CD4-positive, alpha-beta T cell treated with Interleukin-2 at 100 ng/mL for 4 hours (primary cell): ENCODE data around the gene MMP24.
"Not testable (repeated sequence)": the region's sequence is repeated elsewhere in the genome, so short reads cannot be mapped to it uniquely, and the experiment has no call there.

Experiments used
- DNase-seq: peaks from one replicate; pipeline ENCODE4 v3.0.0-alpha.2; 2020; ENCODE audit warnings: low spot score

Gene MMP24

DNA sequence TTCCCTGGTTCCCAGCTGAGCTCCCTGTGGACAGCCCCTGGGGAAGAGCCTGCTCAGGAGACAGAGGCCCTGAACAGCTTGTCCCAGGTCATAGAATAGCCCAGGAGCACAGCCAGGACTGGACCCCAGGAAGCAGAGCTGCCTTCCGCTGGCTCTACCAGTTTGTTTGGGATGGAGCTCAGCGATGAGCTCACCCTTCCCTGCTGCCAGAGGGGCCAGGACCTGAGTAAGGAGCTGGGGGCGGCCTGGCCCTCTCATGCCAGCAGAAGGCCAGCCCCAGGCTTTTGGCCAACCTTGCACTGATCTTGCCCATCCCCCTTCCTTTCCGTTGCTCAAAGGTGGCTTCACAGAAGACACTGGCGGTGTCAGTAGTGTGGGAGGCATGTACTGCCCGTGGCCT lies 33.9 kb downstream of the MMP24 start:
- DNase-seq: no peak

DNA sequence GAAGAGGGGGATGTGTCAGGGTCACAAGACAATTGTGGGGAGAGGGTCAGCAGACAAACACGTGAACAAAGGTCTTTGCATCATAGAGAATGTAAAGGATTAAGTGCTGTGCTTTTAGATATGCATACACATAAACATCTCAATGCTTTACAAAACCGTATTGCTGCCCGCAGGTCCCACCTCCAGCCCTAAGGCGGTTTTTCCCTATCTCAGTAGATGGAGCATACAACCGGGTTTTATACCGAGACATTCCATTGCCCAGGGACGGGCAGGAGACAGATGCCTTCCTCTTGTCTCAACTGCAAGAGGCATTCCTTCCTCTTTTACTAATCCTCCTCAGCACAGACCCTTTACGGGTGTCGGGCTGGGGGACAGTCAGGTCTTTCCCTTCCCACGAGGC lies 35.8 kb downstream of the MMP24 start:
- not testable (repeated sequence) for DNase-seq

DNA sequence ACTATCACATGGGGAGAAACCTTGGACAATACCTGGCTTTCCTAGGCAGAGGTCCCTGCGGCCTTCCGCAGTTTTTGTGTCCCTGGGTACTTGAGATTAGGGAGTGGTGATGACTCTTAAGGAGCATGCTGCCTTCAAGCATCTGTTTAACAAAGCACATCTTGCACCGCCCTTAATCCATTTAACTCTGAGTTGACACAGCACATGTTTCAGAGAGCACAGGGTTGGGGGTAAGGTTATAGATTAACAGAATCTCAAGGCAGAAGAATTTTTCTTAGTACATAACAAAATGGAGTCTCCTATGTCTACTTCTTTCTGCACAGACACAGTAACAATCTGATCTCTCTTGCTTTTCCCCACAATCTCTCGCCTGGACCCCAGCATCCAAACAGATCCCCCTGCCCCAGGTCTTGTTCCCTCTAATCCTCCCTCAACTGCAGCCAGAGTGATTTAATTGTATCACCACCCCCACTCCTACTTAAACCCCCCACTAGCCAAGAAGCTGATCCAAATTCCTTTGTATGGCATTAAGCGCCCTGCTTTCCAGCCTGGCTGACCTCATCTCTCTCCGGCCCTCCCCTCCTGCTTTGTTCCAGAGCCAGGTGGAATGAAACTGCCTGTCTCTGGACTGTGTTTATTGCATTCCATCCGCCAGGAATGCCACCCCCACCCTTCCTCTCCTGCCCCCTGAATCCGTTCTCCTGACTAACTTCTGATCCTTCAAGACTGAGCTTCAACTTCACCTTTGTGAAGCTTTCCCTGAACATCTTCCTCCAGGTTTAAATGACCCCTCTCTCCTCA lies 36.4 kb downstream of the MMP24 start:
- DNase-seq: not testable (repeated sequence)

DNA sequence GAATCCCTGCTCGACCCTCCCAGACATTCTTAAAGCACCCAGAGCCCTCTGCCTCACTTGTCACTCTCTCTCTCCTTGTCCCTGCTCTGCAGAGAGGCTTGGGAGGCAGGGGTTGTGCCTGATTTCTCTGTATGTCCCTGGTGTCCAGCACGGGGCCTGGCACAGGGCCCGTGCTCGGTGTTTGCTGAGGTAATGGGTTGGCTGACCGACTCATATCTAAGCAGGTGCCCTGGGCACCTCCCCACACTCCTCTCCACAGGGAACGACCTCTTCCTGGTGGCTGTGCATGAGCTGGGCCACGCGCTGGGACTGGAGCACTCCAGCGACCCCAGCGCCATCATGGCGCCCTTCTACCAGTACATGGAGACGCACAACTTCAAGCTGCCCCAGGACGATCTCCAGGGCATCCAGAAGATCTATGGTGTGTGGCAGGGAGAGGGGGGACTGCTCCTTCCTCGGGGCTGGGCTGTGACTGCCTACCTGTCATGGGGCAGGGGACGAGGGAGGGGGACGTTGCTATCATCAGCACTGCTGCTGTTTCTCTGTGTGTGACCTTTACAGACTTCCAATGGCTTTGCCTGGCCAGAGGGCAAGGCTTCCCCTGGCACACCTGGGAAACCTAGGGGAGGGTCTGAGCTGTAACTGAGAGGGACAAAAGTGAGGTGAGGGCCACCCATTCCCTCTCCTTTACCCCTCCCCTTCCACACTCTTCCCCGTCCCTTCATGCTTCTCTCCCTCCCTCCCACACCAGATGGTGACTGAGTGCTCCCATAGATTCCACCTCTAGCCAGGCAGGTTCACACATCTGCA lies 37.2 kb downstream of the MMP24 start:
- DNase-seq: no peak

DNA sequence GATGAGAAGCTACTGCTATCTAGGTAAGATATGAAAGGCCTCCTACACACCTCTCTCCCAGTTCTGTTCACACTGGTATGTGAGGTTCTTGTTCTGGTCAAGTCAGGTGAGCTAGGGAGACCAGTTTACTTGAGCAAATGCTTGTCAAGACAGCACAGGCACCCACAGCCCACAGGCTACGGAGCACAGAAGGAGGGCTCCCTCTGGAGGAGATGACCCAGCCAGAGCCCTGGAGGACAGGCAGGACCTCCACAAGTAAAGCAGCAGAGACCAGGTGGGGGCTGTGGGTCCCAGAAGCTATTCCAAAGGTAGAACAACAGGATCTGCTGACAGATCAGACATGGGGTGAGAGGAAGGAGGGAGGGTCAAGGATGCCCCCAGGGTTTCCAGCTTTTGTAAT lies 38.3 kb downstream of the MMP24 start:
- no peak for DNase-seq

DNA sequence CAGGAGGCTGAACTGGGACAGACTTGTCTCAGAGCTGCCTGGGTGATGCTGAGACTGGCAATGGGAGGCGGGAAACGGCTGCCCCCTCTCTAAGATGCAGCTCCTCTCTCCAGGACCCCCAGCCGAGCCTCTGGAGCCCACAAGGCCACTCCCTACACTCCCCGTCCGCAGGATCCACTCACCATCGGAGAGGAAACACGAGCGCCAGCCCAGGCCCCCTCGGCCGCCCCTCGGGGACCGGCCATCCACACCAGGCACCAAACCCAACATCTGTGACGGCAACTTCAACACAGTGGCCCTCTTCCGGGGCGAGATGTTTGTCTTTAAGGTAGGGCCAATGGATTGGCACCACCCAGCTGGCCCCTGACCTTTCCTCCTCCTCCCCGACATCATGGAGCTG lies 40.6 kb downstream of the MMP24 start:
- no peak for DNase-seq

DNA sequence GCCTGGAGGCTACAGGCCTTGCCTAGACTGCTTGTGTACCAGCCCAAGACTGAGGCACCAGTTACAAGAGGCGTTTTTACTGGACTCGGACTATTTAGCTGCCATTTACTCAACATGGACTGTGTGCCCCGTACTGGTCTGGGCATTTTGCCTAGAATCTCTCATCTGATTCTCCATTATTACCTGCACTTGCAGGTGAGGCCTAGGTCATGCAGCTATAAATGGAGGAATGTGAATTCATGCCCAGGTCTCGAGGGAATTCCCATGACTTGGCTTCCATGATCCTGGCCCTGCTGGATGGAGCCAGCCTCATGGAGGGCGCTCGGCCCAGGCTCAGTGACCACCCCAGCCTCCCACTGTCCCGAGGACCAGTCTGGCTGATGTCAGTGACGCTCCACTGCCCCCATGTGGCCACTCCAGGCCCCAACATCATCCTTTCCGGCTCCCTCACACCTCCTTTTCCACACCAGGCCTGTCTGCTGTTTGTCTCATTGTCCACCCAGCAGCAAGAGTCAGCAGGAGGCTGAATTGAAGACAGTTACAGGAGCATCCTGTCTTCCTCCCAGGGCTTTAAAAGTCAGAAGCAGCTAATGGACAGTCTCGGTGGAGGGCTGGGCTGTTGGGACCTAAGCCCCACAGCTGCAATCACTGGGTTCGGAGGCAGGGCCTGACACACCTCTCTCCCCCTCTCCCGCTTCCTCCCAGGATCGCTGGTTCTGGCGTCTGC lies 42.7 kb downstream of the MMP24 start:
- peak; percentile 41 for DNase-seq

DNA sequence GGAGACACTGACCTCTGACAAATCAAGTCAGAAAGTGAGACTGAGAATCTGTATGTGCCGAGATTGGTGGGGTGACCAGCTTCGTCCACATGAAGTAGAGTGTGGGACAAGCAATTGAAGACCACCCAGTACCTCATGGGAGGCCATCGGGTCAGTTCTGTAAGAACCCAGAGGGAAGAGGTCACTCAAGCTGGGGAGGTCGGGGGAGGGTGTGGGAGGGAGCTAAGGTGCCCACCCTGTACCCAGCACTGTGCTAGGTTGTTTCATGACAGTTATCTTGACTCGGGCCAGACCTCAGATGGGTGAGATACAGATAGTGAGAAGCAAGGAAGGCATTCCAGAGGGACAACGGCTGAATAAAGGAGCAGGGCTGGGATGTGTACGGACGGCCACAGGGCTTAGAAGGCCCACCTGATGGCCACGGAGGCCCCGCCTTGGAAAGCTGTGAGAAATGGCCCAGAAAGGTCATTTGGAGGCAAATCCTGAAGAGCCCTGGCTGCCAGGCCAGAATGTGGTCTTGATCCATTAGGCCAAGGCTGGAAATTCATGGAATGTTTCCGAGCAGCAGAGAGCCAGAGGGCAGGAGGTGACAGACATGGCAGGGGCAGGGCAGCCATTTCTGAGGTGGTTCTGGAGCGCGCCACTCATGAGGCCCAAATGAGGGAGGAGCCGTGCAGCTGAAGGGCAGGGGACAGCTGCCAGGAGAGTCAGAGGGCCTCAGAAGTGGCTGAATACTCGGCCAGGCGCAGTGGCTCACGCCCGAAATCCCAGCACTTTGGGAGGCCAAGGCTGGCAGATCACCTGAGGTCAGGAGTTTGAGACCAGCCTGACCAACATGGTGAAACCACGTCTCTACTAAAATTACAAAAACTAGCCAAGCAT lies 43.8 kb downstream of the MMP24 start:
- DNase-seq: no peak

DNA sequence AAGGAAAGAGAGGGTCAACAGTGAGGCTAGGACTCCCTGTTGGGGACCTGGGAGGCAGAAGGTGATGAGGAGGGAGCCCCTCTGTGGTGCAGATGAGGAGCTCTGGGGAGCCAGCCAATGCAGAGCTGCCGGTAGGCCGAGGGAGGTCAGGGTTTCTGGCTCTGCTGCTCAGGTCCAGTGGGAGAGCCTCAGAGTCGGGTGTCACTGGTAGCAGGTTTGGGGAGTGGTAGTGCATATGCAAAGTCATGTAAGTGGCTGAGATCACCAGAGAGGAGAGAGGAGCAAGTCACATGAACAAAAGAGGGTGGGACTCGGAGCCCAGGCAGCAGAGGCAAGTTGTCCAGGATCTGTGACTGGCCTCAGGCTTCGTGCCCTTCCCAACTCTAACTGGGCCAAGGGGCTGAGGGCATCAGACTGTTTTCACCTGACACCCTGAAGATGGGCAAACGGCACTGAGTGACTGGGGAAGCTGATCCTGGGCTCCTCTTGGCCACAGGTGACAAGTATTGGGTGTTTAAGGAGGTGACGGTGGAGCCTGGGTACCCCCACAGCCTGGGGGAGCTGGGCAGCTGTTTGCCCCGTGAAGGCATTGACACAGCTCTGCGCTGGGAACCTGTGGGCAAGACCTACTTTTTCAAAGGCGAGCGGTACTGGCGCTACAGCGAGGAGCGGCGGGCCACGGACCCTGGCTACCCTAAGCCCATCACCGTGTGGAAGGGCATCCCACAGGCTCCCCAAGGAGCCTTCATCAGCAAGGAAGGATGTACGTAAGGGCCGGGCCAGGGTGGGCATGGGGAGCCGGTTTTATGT lies 44.8 kb downstream of the MMP24 start:
- no peak for DNase-seq

DNA sequence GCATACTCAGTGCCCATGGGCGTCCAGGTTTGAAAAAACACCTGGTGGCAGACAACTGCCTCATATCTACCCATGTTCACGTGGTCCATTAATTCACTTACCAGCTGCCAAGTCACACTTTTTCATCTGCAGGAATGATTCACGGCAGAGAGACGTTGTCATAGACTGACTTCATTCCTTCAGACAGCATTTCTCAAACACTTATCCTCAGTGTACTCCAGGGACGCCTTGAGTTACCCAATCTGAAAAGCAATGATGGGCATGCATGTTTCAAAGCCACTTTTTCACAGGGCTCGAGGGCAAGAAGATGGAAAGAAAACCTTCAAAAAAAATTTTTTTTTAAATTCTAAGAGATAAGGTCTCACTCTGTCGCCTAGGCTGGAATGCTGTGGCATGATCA lies 45.4 kb downstream of the MMP24 start:
- DNase-seq: no peak

DNA sequence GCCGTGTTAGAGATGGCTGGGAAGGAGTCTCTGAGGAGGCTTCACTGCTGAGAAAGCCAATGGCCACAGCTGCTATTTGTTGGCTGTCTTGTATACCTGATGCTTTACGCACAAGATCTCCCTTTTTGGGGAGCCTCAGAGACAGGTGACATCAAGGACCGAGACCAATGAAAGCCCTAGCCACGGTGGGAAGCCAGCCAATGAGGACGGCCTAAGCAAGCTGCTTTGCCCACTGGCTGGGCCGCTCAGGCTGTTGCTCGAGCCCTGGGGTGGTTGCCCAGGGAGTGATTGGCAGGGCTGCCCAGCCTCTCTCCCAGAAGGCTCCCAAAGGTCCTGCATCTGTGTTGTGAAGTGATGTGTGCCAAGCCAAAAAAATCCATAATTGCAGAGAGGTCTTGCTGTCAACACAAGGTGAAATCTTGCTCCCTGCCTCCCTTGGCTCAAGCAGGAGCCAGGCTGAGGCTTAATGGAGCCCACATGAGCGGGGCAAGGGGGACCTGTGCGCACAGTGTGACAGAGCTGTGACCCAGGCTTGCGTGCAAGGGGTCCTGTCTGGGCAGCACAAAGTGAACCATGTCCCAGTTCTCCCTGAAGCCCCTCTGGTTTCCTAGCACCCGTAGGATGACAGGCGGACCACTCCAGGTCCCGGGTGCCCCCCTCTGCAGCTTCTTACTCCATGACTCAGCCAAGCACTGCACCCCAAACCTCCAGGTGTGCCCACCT lies 47.1 kb downstream of the MMP24 start:
- DNase-seq: no peak

DNA sequence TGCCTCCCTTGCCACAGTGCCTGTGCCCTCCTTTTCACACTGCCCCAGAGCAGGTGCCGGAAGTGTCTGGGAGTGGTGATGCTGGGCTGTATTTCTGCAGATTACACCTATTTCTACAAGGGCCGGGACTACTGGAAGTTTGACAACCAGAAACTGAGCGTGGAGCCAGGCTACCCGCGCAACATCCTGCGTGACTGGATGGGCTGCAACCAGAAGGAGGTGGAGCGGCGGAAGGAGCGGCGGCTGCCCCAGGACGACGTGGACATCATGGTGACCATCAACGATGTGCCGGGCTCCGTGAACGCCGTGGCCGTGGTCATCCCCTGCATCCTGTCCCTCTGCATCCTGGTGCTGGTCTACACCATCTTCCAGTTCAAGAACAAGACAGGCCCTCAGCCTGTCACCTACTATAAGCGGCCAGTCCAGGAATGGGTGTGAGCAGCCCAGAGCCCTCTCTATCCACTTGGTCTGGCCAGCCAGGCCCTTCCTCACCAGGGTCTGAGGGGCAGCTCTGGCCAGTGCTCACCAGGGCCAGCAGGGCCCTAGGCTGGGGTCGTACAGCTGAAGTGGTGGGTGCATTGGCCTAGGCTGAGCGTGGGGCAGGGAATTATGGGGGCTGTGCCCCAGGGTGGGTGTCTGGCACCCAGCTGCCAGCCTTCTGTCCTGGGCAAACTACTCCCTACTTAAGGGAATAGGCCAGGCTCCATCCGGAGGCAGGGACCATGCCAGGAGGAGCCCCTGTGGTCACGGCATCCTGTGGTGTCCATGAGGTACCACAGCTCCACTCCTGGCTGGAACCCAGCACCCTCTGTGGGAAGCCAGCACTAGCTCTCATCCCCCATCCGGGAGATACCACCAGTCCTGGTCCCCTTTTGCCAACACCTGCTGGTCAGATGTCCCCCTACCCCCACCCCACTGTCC lies 47.9 kb downstream of the MMP24 start:
- no peak for DNase-seq

DNA sequence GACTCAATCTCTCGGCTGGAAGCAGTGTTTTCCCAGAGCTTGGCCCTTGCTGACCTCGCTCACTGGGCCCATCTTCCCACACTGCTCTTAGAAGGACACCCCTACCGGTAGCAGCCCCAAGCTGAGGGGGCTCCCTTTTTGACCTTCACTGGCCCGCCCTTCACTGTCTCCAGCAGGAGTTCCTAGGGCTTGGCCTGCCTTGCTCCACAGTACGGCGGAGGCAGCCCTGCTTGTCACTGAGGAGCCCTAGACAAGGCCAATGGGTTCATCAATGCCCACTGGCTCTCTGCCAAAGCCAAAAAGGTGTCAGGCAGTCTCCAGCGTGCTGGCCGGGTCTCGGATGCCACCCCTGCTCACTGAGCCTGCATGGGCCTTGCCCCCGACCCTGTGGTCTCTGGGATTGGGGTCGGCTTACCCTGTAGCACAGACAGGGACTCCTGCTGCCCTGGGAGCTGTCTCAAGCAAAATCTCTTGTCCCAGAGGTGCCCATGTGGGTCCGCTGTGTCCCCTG lies 49.3 kb downstream of the MMP24 start:
- DNase-seq: no peak

DNA sequence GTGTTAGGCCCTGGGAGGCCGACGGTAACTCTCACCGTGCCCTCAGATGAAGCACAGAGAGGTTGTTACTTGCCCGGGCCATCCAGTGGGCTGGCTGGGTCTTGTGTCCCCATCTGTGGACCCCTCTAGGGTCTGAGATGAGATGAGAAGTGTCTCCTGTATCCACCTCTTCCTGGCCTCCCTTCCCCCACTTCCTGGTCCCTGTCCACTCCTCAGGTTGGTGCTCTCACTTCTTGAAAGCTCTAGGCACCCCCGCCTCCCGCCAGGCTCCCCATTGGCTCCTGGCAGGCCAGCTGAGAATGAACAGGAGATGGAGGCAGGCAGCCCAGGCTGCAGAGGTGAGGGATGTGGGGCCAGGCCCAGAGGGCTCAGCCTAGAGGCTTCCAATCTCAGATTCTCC lies 49.9 kb downstream of the MMP24 start:
- DNase-seq: no peak

DNA sequence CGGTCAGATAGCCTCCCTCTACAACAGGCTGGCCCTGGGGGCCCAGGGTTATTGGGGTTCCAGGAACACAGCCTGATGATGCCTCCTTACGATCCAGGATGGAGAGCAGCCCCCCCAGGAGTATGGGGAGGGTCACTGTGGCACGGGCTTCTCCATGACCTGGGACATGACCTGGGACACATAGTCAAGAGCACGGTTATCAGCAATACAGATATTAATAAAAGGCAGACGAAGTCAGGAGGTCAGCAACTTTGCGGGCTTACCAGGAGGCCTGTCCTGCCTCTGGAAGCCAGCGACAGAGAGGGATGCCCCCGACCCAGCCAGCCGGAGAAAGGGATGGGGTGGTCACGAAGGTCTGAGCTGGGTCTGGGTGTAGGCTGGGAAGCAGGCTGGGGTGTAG lies 50.6 kb downstream of the MMP24 start:
- DNase-seq: no peak

DNA sequence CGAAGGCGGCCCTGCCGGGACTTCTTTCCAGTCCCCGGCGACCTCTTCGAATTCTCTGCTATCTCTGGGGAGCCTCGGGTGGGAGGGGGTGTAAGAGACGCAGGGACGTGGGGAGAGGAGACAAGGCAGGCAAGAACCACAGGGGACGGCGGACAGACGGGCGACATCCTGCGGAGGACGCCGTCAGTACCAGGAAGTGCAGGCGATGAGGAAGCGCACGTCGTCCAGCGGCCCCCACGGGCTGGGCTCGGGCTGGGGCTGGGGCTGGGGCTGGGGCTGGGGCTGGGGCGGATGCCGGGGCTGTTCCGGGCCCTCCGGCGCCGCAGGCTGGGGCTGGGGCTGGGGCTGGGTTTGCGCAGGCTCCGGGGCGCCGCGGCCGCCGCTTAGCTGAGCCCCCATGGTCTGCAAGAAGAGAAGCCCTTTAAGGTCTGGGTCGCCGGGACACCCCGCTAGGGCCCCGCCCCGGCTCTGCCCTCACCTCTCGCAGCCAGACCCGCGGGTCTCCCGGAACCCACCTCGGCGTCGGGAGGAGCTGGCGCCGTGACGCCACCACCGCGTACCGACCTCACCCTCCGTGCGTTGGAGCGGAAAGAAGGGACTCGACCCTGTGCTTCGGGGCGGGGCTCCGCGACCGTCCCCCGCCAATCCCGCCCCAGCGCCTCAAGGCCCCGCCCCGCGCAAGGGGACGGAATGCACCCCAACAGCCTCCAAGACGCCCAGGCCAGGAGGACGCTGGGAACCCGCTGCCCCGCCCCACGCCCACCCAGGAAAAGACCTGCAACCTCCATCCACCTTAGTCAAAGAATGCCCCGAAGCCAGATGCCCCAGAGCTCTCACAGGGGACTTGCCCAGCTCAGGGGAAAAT lies 51.3 kb downstream of the MMP24 start, which contains the start of gene MMP24OS:
Gene MMP24OS (minus strand): TSS at position 592 of the 865 bp plus-strand sequence. CDS start 193 bp downstream, at position 399.
- DNase-seq: peak; percentile 92

DNA sequence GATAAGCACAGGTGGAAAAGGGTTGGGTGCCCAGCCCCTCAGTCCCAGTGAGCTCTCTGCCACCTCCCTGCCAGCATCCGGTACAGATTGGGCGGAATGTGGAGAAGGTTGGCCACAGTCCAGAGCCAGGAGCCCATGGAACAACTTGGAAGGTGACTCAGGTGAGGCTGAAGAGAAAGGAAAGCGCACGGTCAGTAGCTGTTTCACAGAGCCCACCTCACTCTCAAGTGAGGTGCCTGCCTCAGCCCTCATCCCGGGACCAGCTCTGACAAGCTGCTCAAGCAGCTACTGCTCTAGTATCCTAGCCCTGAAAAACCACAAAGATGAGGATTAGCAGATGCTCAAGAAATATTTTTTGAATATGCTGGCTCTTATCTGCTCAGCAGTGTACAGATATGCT lies 52.5 kb downstream of the MMP24 start:
- no peak for DNase-seq
